Measurements from ENCODE around the gene ENO1.

ENO1 gene

DNA sequence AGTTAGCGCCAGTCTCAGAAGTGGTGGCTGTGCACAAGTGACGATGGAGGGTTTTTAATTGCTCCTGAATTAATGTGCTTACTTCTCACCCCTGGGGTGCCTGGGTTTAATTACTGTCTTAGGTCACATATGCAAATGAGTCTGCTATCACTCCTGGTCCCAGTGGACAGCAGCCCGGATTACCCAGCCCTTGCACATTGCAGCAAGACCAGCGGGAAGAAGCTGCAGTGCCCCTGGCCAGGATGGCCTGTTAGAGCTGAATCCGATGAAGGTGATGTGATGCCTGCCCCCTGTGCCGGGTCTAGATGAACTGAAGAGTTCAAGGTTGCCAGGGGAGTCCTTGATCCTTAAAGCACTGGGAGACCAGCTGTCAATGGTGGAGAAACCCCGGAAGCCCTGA is 24.2 kb downstream of the ENO1 start:
- H3K36me3 ChIP-seq (ENCODE audit: insufficient read depth, low read length): peaks cover 27% of the 10 kb centered on the region
- H3K27me3 ChIP-seq (ENCODE audit: insufficient read depth, low read length): no peaks in the 10 kb centered on the region
- H3K9ac ChIP-seq (ENCODE audit: low read length): no peak overlapping the region
- H3K4me1 ChIP-seq (ENCODE audit: insufficient read depth, low read length, severe bottlenecking): no peaks in the 10 kb centered on the region
- no peak for TF ChIP-seq EZH2 (IDR thresholded peaks at IDR 0.05; ENCODE audit: borderline replicate concordance, low read length)
- TF ChIP-seq, protein P1, sequence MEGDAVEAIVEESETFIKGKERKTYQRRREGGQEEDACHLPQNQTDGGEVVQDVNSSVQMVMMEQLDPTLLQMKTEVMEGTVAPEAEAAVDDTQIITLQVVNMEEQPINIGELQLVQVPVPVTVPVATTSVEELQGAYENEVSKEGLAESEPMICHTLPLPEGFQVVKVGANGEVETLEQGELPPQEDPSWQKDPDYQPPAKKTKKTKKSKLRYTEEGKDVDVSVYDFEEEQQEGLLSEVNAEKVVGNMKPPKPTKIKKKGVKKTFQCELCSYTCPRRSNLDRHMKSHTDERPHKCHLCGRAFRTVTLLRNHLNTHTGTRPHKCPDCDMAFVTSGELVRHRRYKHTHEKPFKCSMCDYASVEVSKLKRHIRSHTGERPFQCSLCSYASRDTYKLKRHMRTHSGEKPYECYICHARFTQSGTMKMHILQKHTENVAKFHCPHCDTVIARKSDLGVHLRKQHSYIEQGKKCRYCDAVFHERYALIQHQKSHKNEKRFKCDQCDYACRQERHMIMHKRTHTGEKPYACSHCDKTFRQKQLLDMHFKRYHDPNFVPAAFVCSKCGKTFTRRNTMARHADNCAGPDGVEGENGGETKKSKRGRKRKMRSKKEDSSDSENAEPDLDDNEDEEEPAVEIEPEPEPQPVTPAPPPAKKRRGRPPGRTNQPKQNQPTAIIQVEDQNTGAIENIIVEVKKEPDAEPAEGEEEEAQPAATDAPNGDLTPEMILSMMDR (IDR thresholded peaks at IDR 0.05; ENCODE audit: low read length): no peak
- H3K4me2 ChIP-seq (ENCODE audit: low read length): no peak overlapping the region
- no peaks in the 10 kb centered on the region for H3K9me2 ChIP-seq (ENCODE audit: low read depth, low read length)
- H3K27ac ChIP-seq (ENCODE audit: low read depth, low read length, poor library complexity, severe bottlenecking): no peak overlapping the region
- no peaks in the 10 kb centered on the region for H3K79me2 ChIP-seq (ENCODE audit: insufficient read depth, low read length)
- H4K20me1 ChIP-seq (ENCODE audit: insufficient read depth, low read length): no peaks in the 10 kb centered on the region
- H2AFZ ChIP-seq (ENCODE audit: low read length): no peak overlapping the region
- no peak overlapping the region for H3K4me3 ChIP-seq (ENCODE audit: low read depth, low read length, poor library complexity, severe bottlenecking)
- H3F3A ChIP-seq (ENCODE audit: insufficient read depth, low read length): peaks cover 6% of the 10 kb centered on the region; the same call in 1 of the 2 replicates
- no peaks in the 10 kb centered on the region for H3K9me3 ChIP-seq (ENCODE audit: low read length)

DNA sequence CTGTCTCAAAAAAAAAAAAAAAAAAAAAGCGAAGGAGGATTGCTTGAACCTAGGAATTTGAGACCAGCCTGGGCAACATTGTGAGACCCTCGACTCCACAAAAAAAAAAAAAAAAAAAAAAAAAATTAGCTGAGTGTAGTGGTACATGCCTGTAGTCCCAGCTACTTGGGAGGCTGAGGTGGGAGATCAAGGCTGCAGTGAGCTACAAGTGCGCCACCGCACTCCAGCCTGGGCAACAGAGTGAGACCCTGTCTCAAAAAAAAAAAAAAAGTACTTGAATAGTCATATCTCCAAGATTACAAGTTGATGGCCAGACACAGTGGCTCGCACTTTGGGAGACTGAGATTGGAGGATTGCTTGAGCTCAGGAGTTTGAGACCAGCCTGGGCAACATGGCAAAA is 27.4 kb downstream of the ENO1 start:
- H3K36me3 ChIP-seq (ENCODE audit: insufficient read depth, low read length): no peaks in the 10 kb centered on the region
- H2AFZ ChIP-seq (ENCODE audit: low read length): no peak overlapping the region
- H4K20me1 ChIP-seq (ENCODE audit: insufficient read depth, low read length): no peaks in the 10 kb centered on the region
- H3K4me3 ChIP-seq (ENCODE audit: low read depth, low read length, poor library complexity, severe bottlenecking): no peak overlapping the region
- no peaks in the 10 kb centered on the region for H3K9me3 ChIP-seq (ENCODE audit: low read length)
- no peak overlapping the region for H3K9ac ChIP-seq (ENCODE audit: low read length)
- no peak overlapping the region for H3K27ac ChIP-seq (ENCODE audit: low read depth, low read length, poor library complexity, severe bottlenecking)
- no peaks in the 10 kb centered on the region for H3K4me1 ChIP-seq (ENCODE audit: insufficient read depth, low read length, severe bottlenecking)
- TF ChIP-seq EZH2 (IDR thresholded peaks at IDR 0.05; ENCODE audit: borderline replicate concordance, low read length): no peak
- TF ChIP-seq, protein P1 (IDR thresholded peaks at IDR 0.05; ENCODE audit: low read length): no peak
- H3F3A ChIP-seq (ENCODE audit: insufficient read depth, low read length): no peaks in the 10 kb centered on the region
- no peaks in the 10 kb centered on the region for H3K27me3 ChIP-seq (ENCODE audit: insufficient read depth, low read length)
- no peaks in the 10 kb centered on the region for H3K79me2 ChIP-seq (ENCODE audit: insufficient read depth, low read length)
- no peak overlapping the region for H3K4me2 ChIP-seq (ENCODE audit: low read length)
- H3K9me2 ChIP-seq (ENCODE audit: low read depth, low read length): no peaks in the 10 kb centered on the region

DNA sequence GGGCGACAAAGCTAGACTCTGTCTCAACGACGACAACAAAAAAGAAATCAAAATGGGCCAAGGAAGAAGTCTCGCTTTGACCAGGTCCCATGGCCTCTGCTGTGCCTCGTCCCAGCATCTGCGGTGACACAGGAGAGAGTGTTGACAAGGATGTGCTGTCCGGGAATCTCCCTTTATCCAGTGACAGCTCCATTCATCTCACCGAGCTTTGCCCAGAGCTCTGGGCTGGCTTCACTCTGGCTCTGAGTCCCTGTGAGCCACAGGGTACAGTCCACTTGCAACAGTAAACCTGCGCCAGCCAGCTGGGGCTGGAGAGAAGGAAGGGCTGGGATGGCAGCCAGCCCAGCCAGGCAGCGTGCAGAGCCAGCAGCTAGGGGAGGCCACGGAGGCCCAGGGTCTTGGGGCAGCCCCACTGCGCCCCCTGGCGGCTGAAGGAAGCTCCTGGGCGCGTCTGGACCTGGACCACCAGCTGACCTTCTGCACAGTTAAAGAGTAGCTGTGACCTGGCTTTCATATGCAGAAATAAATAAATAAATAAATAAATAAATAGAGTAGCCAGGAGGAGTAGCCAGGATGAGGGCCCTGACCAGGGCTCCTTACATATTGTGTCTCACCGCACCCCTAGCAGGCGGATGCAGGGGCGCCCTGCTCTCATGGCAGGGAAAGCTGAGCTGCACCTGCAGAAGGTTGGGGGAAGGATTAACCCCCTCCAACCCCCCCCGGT is 29.7 kb downstream of the ENO1 start:
- TF ChIP-seq, protein P1 (IDR thresholded peaks at IDR 0.05; ENCODE audit: low read length): peak; percentile 81
- TF ChIP-seq EZH2 (IDR thresholded peaks at IDR 0.05; ENCODE audit: borderline replicate concordance, low read length): no peak
- no peak overlapping the region for H3K27ac ChIP-seq (ENCODE audit: low read depth, low read length, poor library complexity, severe bottlenecking)
- H3K9ac ChIP-seq (ENCODE audit: low read length): no peak overlapping the region
- no peaks in the 10 kb centered on the region for H3K79me2 ChIP-seq (ENCODE audit: insufficient read depth, low read length)
- H3K4me1 ChIP-seq (ENCODE audit: insufficient read depth, low read length, severe bottlenecking): no peaks in the 10 kb centered on the region
- no peaks in the 10 kb centered on the region for H3F3A ChIP-seq (ENCODE audit: insufficient read depth, low read length)
- H3K36me3 ChIP-seq (ENCODE audit: insufficient read depth, low read length): no peaks in the 10 kb centered on the region
- H3K4me3 ChIP-seq (ENCODE audit: low read depth, low read length, poor library complexity, severe bottlenecking): no peak overlapping the region
- H3K27me3 ChIP-seq (ENCODE audit: insufficient read depth, low read length): no peaks in the 10 kb centered on the region
- H3K9me3 ChIP-seq (ENCODE audit: low read length): no peaks in the 10 kb centered on the region
- no peaks in the 10 kb centered on the region for H4K20me1 ChIP-seq (ENCODE audit: insufficient read depth, low read length)
- no peaks in the 10 kb centered on the region for H3K9me2 ChIP-seq (ENCODE audit: low read depth, low read length)
- no peak overlapping the region for H3K4me2 ChIP-seq (ENCODE audit: low read length)
- no peak overlapping the region for H2AFZ ChIP-seq (ENCODE audit: low read length)

Data from OCI-LY1 (cell line).